GM12878 (cell line): ENCODE measurements around the gene NRG2. TPM values are rescaled to one million over a fixed set of nuclear protein-coding genes. Genes with fewer than 3 reads are reported as not detected.

Experiments used
- ATAC-seq: fragments of 200-7000 bp; cut with Tn5 transposase; 3 replicates; pipeline ENCODE4 v1.9.1; 2020; ENCODE audit warnings: mild to moderate bottlenecking, moderate library complexity
- BruUV-seq: library from RNA; stranded (reverse); fragments of 400-500 nt; replicated peaks from 2 replicates; lab custom pipeline; 2021; lab: Mats Ljungman, UMichigan
- CTCF ChIA-PET: fragments of 300-600 bp; sonication (Branson Sonifier 250); formaldehyde crosslinking; extraction: SDS; loops from one replicate; lab custom pipeline; 2021; ENCODE audit warnings: inconsistent platforms; lab: Yijun Ruan, JAX
- POLR2A ChIA-PET: fragments of 350-600 bp; formaldehyde crosslinking; extraction: SDS; loops from one replicate; lab custom pipeline; 2021; ENCODE audit warnings: inconsistent platforms; lab: Charles Lee
- RAD21 ChIA-PET: fragments of 300-600 bp; sonication (Branson Sonifier 250); formaldehyde crosslinking; loops from one replicate; lab custom pipeline; 2023; ENCODE audit warnings: antibody characterized with exemption; ENCODE audit not compliant: unreplicated experiment; lab: Charles Lee
- SMC1A ChIA-PET: fragments of 300-600 bp; sonication (Branson Sonifier 250); formaldehyde crosslinking; loops from one replicate; lab custom pipeline; 2023; ENCODE audit not compliant: unreplicated experiment, uncharacterized antibody; lab: Charles Lee
- DNase-seq: peaks from one replicate; pipeline ENCODE4 v3.0.0-alpha.2; 2011; ENCODE audit warnings: low read depth, low spot score
- FAIRE-seq: peaks from 3 replicates; lab custom pipeline; 2011; peaks lifted over from hg19 to GRCh38; lab: Jason Lieb, UNC
- H2AFZ ChIP-seq: 2 replicates; pipeline ENCODE4 v1.6.0; 2011; ENCODE audit warnings: low read depth, low read length, control low read depth; ENCODE audit not compliant: control insufficient read depth
- H3K27ac ChIP-seq: 2 replicates; pipeline ENCODE4 v1.5.1; 2011; ENCODE audit warnings: control low read depth; ENCODE audit not compliant: control insufficient read depth, insufficient read depth
- H3K27me3 ChIP-seq, 2 experiments: replicated peaks in 1 of 2; 2 replicates each; pipeline versions ENCODE4 v1.6.0 to v1.6.1; 2011; ENCODE audit warnings: low read length in 1 of 2; ENCODE audit not compliant: control insufficient read depth in 2 of 2, insufficient read depth in 2 of 2
- H3K36me3 ChIP-seq, 2 experiments: 2 replicates each; pipeline ENCODE4 v1.5.1; 2011; ENCODE audit warnings: low read length in 1 of 2; ENCODE audit not compliant: control insufficient read depth in 2 of 2, insufficient read depth in 2 of 2
- H3K4me1 ChIP-seq: 2 replicates; pipeline ENCODE4 v1.6.1; 2011; ENCODE audit warnings: mild to moderate bottlenecking, low read length, moderate library complexity, mixed read lengths; ENCODE audit not compliant: control insufficient read depth, insufficient read depth
- H3K4me2 ChIP-seq: 2 replicates; pipeline ENCODE4 v1.6.0; 2011; ENCODE audit warnings: control low read depth; ENCODE audit not compliant: control insufficient read depth, insufficient read depth
- H3K4me3 ChIP-seq: fragments of 200-600 bp; sonication (generic); 2 replicates; pipeline ENCODE4 v1.5.1; 2016
- H3K79me2 ChIP-seq: 2 replicates; pipeline ENCODE4 v1.6.0; 2011; ENCODE audit warnings: low read length; ENCODE audit not compliant: control insufficient read depth, insufficient read depth
- H3K9ac ChIP-seq: 2 replicates; pipeline ENCODE4 v1.8.0; 2011; ENCODE audit warnings: low read length, control low read depth, mixed read lengths; ENCODE audit not compliant: control insufficient read depth, insufficient read depth
- H3K9me3 ChIP-seq: replicated peaks from 3 replicates; pipeline ENCODE4 v1.5.1; 2011; ENCODE audit warnings: mild to moderate bottlenecking, low read length; ENCODE audit not compliant: control insufficient read depth, insufficient read depth
- H4K20me1 ChIP-seq: 2 replicates; pipeline ENCODE4 v1.6.0; 2011; ENCODE audit not compliant: control insufficient read depth, insufficient read depth
- CREB1 ChIP-seq: IDR thresholded peaks from 2 replicates; pipeline ENCODE4 v1.6.1; 2012; ENCODE audit warnings: low read depth, mild to moderate bottlenecking, inconsistent platforms
- EED ChIP-seq: sonication (generic); IDR thresholded peaks from 2 replicates; pipeline ENCODE4 v1.6.1; 2016; ENCODE audit warnings: antibody characterized with exemption, low read depth
- MAX ChIP-seq: IDR thresholded peaks from 2 replicates; pipeline ENCODE4 v1.6.1; 2012; ENCODE audit warnings: low read depth, low read length, improper control_type of control experiment
- ZNF687 ChIP-seq: fragments of 450-650 bp; IDR thresholded peaks from 2 replicates; pipeline ENCODE4 v1.6.1; 2017; ENCODE audit warnings: mild to moderate bottlenecking, moderate library complexity
- WGBS: methylation state at CpG from one replicate; pipeline ENCODE4 v1.1.6; 2016; ENCODE audit warnings: low lambda C conversion rate; ENCODE audit not compliant: insufficient replicate concordance, insufficient coverage; ENCODE audit errors: missing lambda C conversion rate; 5-methylcytosine and 5-hydroxymethylcytosine counted together
- in situ Hi-C: fragments of 300-500 bp; cut with MboI; formaldehyde crosslinking; loops from 9 replicates; pipeline ENCODE4 v1.14.3; 2018; ENCODE audit warnings: mixed read lengths
- intact Hi-C: fragments of 100-400 bp; cut with micrococcal nuclease; formaldehyde crosslinking; loops from one replicate; pipeline ENCODE4 v1.14.2; 2022; ENCODE audit not compliant: unreplicated experiment
- polyA plus RNA-seq, 11 experiments: library from polyadenylated mRNA; depleted of rRNA in 4 of 11; unstranded in 6 of 11; stranded (reverse) in 5 of 11; fragments of >200 nt; fragmentation: Nextera tagmentation in 4 of 11; fragmentation: Illumina TruSeq in 1 of 11; extraction: Ambion mirVana in 4 of 11; extraction: Trizol in 1 of 11; gene quantifications; 1 replicate in 1 of 11; 2 replicates in 10 of 11; pipeline versions ENCODE4 v1.2.1 to v1.2.3, GENCODE V29; 2011 to 2016; ENCODE audit warnings: inconsistent platforms in 2 of 11, missing spikeins in 2 of 11, low read depth in 1 of 11
- total RNA-seq, 4 experiments: library from RNA; depleted of rRNA in 3 of 4; stranded (reverse); fragments of >200 nt in 3 of 4; fragmentation: Illumina TruSeq in 1 of 4; extraction: Trizol in 1 of 4; gene quantifications; 2 replicates each; pipeline versions ENCODE4 v1.2.1 to v1.2.3, GENCODE V29; 2013 to 2021

NRG2 gene
- total and polyA plus RNA-seq, 10 of the 15 experiments (the other 5 are each of a cell fraction or from before 2014, with no cell fraction given): 0.10 to 21.7 (median 9.6) TPM

GRCh38 chr5:140025736-140026135 lies 17.4 kb downstream of the NRG2 start (continued):
- no peak for TF ChIP-seq ZNF687
- no peak for TF ChIP-seq MAX

- 0 out of 2 replicates have a peak, but pooled peaks have one; percentile 24 for TF ChIP-seq EED
- TF ChIP-seq CREB1: no peak
- no peak overlapping the region for H2AFZ ChIP-seq
- peak; percentile 45 for ATAC-seq
- no peak overlapping the region for H3K9ac ChIP-seq
- no peak overlapping the region for H3K27ac ChIP-seq
- 8% methylated on average over 1 of the region's 1 CpG for WGBS
- H3K9me3 ChIP-seq: no peaks in the 10 kb centered on the region
- no peaks in the 10 kb centered on the region for H3K27me3 ChIP-seq
- in situ Hi-C loops: loop anchor here (25.0 kb wide), 1 partner anchor 1587 kb away; the partner anchor contains the start of gene DIAPH1
- no peak for FAIRE-seq
- RAD21 ChIA-PET: interaction anchor here (1.8 to 3.2 kb wide), 2 partner anchors 11 to 16 kb away, joined by 7 to 12 read pairs; no protein-coding TSS in a partner anchor
- intact Hi-C loops: no loop called here
- no peaks in the 10 kb centered on the region for H4K20me1 ChIP-seq
- SMC1A ChIA-PET: interaction anchor here (1.0 to 27.7 kb wide), 7 partner anchors 8 to 54 kb away, joined by 3 to 394 read pairs (median 4); partner anchors contain the start of gene NRG2
- peaks cover 11% of the 10 kb centered on the region for H3K79me2 ChIP-seq
- DNase-seq: no peak
- H3K4me1 ChIP-seq: no peaks in the 10 kb centered on the region
- H3K36me3 ChIP-seq: no peaks in the 10 kb centered on the region
- no TSS peak for BruUV-seq
- no peak overlapping the region for H3K4me3 ChIP-seq
- peak overlapping the region; percentile 34; the same call in 1 of the 2 replicates for H3K4me2 ChIP-seq
- CTCF ChIA-PET: interaction anchor here (1.1 to 2.6 kb wide), 5 partner anchors 11 to 56 kb away, joined by 3 to 13 read pairs (median 8); partner anchors contain the start of gene NRG2
- POLR2A ChIA-PET: interaction anchor here (1.0 to 2.9 kb wide), 4 partner anchors 10 to 16 kb away, joined by 3 to 14 read pairs (median 7); no protein-coding TSS in a partner anchor
Measured at GRCh38 chr5:140024928-140025327, 18.2 kb downstream of the NRG2 start.
